CD14-positive monocyte (primary cell): ENCODE measurements around the gene CCDC93. TPM values are rescaled to one million over a fixed set of nuclear protein-coding genes. Genes with fewer than 3 reads are reported as not detected.

Experiments used
- DNase-seq, 3 donors: peaks; one replicate each; pipeline ENCODE4 v3.0.0-alpha.2; 2011 to 2022
- H2AFZ ChIP-seq: 2 replicates; pipeline ENCODE4 v1.6.0; 2012; ENCODE audit warnings: mild to moderate bottlenecking, low read depth, low read length, inconsistent platforms; ENCODE audit not compliant: insufficient read depth, poor library complexity, severe bottlenecking
- H3K27ac ChIP-seq, 2 donors: 1 replicate in 1 of 2; 2 replicates in 1 of 2; pipeline ENCODE4 v1.5.1; 2012 to 2013; ENCODE audit warnings: low read length in 2 of 2, control low read depth in 1 of 2, inconsistent platforms in 1 of 2, low read depth in 1 of 2, mild to moderate bottlenecking in 1 of 2
- H3K27me3 ChIP-seq, 2 donors: one replicate each; pipeline versions ENCODE4 v1.6.0 to v1.6.1; 2011 to 2013; ENCODE audit warnings: low read length in 2 of 2; ENCODE audit not compliant: control insufficient read depth in 2 of 2, insufficient read depth in 2 of 2
- H3K36me3 ChIP-seq, 2 donors: replicated peaks in 1 of 2; 1 replicate in 1 of 2; 2 replicates in 1 of 2; pipeline versions ENCODE4 v1.5.1 to v1.6.1; 2012 to 2013; ENCODE audit warnings: low read length in 2 of 2, control low read depth in 1 of 2, inconsistent platforms in 1 of 2, mild to moderate bottlenecking in 1 of 2; ENCODE audit not compliant: insufficient read depth in 2 of 2, control insufficient read depth in 1 of 2
- H3K4me1 ChIP-seq, 2 donors: 1 replicate in 1 of 2; 2 replicates in 1 of 2; pipeline versions ENCODE4 v1.5.1 to v1.6.1; 2012 to 2013; ENCODE audit warnings: low read length in 2 of 2, control low read depth in 1 of 2, inconsistent platforms in 1 of 2, mild to moderate bottlenecking in 1 of 2, moderate library complexity in 1 of 2; ENCODE audit not compliant: insufficient read depth in 2 of 2, control insufficient read depth in 1 of 2
- H3K4me2 ChIP-seq: replicated peaks from 2 replicates; pipeline ENCODE3; 2012; ENCODE audit warnings: low read length, moderate library complexity, mild to moderate bottlenecking; ENCODE audit not compliant: poor library complexity, severe bottlenecking; ENCODE audit errors: extremely low read depth
- H3K4me3 ChIP-seq, 3 experiments: fragments of 200-600 bp in 1 of 3; sonication (generic) in 1 of 3; replicated peaks in 1 of 3; 1 replicate in 2 of 3; 2 replicates in 1 of 3; pipeline ENCODE4 v1.5.1; 2011 to 2013; ENCODE audit warnings: low read length in 3 of 3, mild to moderate bottlenecking in 3 of 3, control low read depth in 2 of 3, low read depth in 2 of 3, inconsistent platforms in 1 of 3, moderate library complexity in 1 of 3
- H3K79me2 ChIP-seq: 2 replicates; pipeline ENCODE4 v1.6.0; 2012; ENCODE audit warnings: mild to moderate bottlenecking, control low read depth, inconsistent platforms, low read length, moderate library complexity; ENCODE audit not compliant: insufficient read depth
- H3K9ac ChIP-seq: 2 replicates; pipeline ENCODE4 v1.6.0; 2017; ENCODE audit warnings: low read length, mild to moderate bottlenecking; ENCODE audit not compliant: insufficient read depth, poor library complexity, severe bottlenecking
- H3K9me3 ChIP-seq, 2 donors: replicated peaks in 1 of 2; 1 replicate in 1 of 2; 2 replicates in 1 of 2; pipeline versions ENCODE4 v1.5.1 to v1.6.1; 2012 to 2013; ENCODE audit warnings: low read length in 2 of 2, control low read depth in 1 of 2; ENCODE audit not compliant: control insufficient read depth in 1 of 2, insufficient read depth in 1 of 2
- H4K20me1 ChIP-seq: 2 replicates; pipeline ENCODE4 v1.6.0; 2012; ENCODE audit warnings: mild to moderate bottlenecking, low read length, control low read depth, moderate library complexity; ENCODE audit not compliant: insufficient read depth
- H3K27ac Mint-ChIP-seq, 7 donors: one replicate each; pipeline ENCODE4 v1.8.0; 2020; ENCODE audit warnings: mild to moderate bottlenecking in 7 of 7, mixed read lengths in 7 of 7, moderate library complexity in 6 of 7, inconsistent platforms in 2 of 7
- H3K27me3 Mint-ChIP-seq, 3 donors: one replicate each; pipeline ENCODE4 v1.8.0; 2021 to 2022; ENCODE audit warnings: low read depth in 3 of 3, mild to moderate bottlenecking in 3 of 3, mixed read lengths in 3 of 3, moderate library complexity in 3 of 3, inconsistent platforms in 1 of 3
- H3K36me3 Mint-ChIP-seq, 2 donors: one replicate each; pipeline ENCODE4 v1.8.0; 2020; ENCODE audit warnings: mixed read lengths in 2 of 2, inconsistent platforms in 1 of 2, mild to moderate bottlenecking in 1 of 2
- H3K4me1 Mint-ChIP-seq: one replicate; pipeline ENCODE4 v1.8.0; 2020; ENCODE audit warnings: mild to moderate bottlenecking, mixed read lengths
- H3K4me3 Mint-ChIP-seq, 2 donors: one replicate each; pipeline ENCODE4 v1.8.0; 2020; ENCODE audit warnings: mild to moderate bottlenecking in 2 of 2, mixed read lengths in 2 of 2, moderate library complexity in 1 of 2
- H3K9me3 Mint-ChIP-seq, 7 donors: one replicate each; pipeline ENCODE4 v1.8.0; 2020 to 2022; ENCODE audit warnings: mixed read lengths in 7 of 7, mild to moderate bottlenecking in 6 of 7, moderate library complexity in 6 of 7, inconsistent platforms in 2 of 7
- CTCF ChIP-seq: fragments of 200-600 bp; IDR thresholded peaks from one replicate; pipeline ENCODE4 v1.8.0; 2022; ENCODE audit warnings: antibody characterized with exemption, mild to moderate bottlenecking
- WGBS: methylation state at CpG from one replicate; pipeline ENCODE4 v1.1.5; 2013; ENCODE audit warnings: missing lambda C conversion rate; ENCODE audit not compliant: insufficient coverage; 5-methylcytosine and 5-hydroxymethylcytosine counted together
- intact Hi-C, 2 donors: fragments of 100-400 bp; cut with micrococcal nuclease; formaldehyde crosslinking; loops; one replicate each; pipeline versions ENCODE4 v1.15.0 to v1.15.1; 2023
- polyA plus RNA-seq, 3 donors: library from polyadenylated mRNA; depleted of rRNA in 1 of 3; unstranded in 2 of 3; stranded (reverse) in 1 of 3; fragments of 300-500 nt in 2 of 3; fragments of >200 nt in 1 of 3; fragmentation: Illumina TruSeq in 2 of 3; gene quantifications; 1 replicate in 2 of 3; 2 replicates in 1 of 3; pipeline ENCODE4 v1.2.3, GENCODE V29; 2012 to 2021

Gene CCDC93
- polyA plus RNA-seq, 3 donors: 2.5 to 20.7 (median 5.8) TPM

- 100% methylated on average over 2 of the region's 3 CpGs for WGBS
- Mint-ChIP-seq H3K27ac (peak overlapping the region in 2 of 7 donors; percentile 28 to 82), H3K4me3 (no peak overlapping the region), H3K9me3 (peaks cover 0 to 5% (median 0%) of the 10 kb centered on the region in 7 donors), H3K4me1 (no peaks in the 10 kb centered on the region), H3K36me3 (peaks cover 91 to 98% of the 10 kb centered on the region in 2 donors), H3K27me3 (peaks cover 0 to 2% (median 0%) of the 10 kb centered on the region in 3 donors)
- Histone ChIP-seq H4K20me1 (no peaks in the 10 kb centered on the region), H3K27me3 (no peaks in the 10 kb centered on the region), H3K9me3 (no peaks in the 10 kb centered on the region), H3K27ac (no peak overlapping the region), H3K4me1 (no peaks in the 10 kb centered on the region), H3K4me3 (no peak overlapping the region), H2AFZ (no peak overlapping the region), H3K9ac (no peak overlapping the region), H3K4me2 (no peak overlapping the region), H3K36me3 (peaks cover 70 to 75% of the 10 kb centered on the region in 2 donors), H3K79me2 (no peaks in the 10 kb centered on the region)
- TF ChIP-seq CTCF: no peak
- DNase-seq: no peak
- intact Hi-C loops: no loop called here
These were observed 92.3 kb downstream of the CCDC93 start for GRCh38 chr2:117921520-117921919.

- Mint-ChIP-seq H3K27me3 (peaks cover 0 to 2% (median 0%) of the 10 kb centered on the region in 3 donors), H3K9me3 (peaks cover 0 to 5% (median under 1%) of the 10 kb centered on the region in 7 donors), H3K27ac (no peak overlapping the region), H3K4me3 (no peak overlapping the region), H3K4me1 (no peaks in the 10 kb centered on the region), H3K36me3 (peaks cover 83 to 87% of the 10 kb centered on the region in 2 donors)
- DNase-seq: no peak
- H3K27ac ChIP-seq: no peak overlapping the region
- no peaks in the 10 kb centered on the region for H3K27me3 ChIP-seq
- H3K4me1 ChIP-seq: no peaks in the 10 kb centered on the region
- H3K9ac ChIP-seq: no peak overlapping the region
- TF ChIP-seq CTCF: no peak
- intact Hi-C loops: no loop called here
- H3K4me3 ChIP-seq: no peak overlapping the region
- H3K79me2 ChIP-seq: no peaks in the 10 kb centered on the region
- no peaks in the 10 kb centered on the region for H3K9me3 ChIP-seq
- H3K4me2 ChIP-seq: no peak overlapping the region
- no peak overlapping the region for H2AFZ ChIP-seq
- H3K36me3 ChIP-seq: peaks cover 69 to 91% of the 10 kb centered on the region in 2 donors
- H4K20me1 ChIP-seq: peaks cover 4% of the 10 kb centered on the region
- WGBS: 100% methylated on average over 3 of the region's 7 CpGs
These were observed 95.3 kb downstream of the CCDC93 start for GRCh38 chr2:117918608-117919007.
